ENCODE data around the gene AP1S1.

The AP1S1 gene

GRCh38 chr7:101159696-101160674 is 5.7 kb downstream of the AP1S1 start:
- DNase-seq: no peak

- DNase-seq: no peak
Measured at GRCh38 chr7:101160910-101161309, 6.6 kb downstream of the AP1S1 start.

GRCh38 chr7:101161692-101162471 is 7.6 kb downstream of the AP1S1 start:
- no peak for DNase-seq

GRCh38 chr7:101162551-101163278 is 8.4 kb downstream of the AP1S1 start:
- no peak for DNase-seq

GRCh38 chr7:101163279-101164070 is 9.2 kb downstream of the AP1S1 start:
- no peak for DNase-seq

GRCh38 chr7:101164071-101164840 is 10.0 kb downstream of the AP1S1 start:
- no peak for DNase-seq

GRCh38 chr7:101165075-101165957 is 11.0 kb downstream of the AP1S1 start, which contains the start of gene VGF:
VGF (minus strand) TSS chr7:101165569; CDS start chr7:101164843, 726 bp downstream.
- DNase-seq: peak; percentile 93

- no peak for DNase-seq
Measured at GRCh38 chr7:101165958-101166647, 11.8 kb downstream of the AP1S1 start.

GRCh38 chr7:101166648-101166908 is 12.3 kb downstream of the AP1S1 start:
- no peak for DNase-seq

GRCh38 chr7:101166909-101167644 is 12.8 kb downstream of the AP1S1 start:
- DNase-seq: no peak

- DNase-seq: no peak
Measured at GRCh38 chr7:101167645-101168411, 13.6 kb downstream of the AP1S1 start.

GRCh38 chr7:101168412-101169049 is 14.3 kb downstream of the AP1S1 start:
- DNase-seq: no peak

GRCh38 chr7:101169110-101169837 is 15.0 kb downstream of the AP1S1 start:
- DNase-seq: no peak

- DNase-seq: peak; percentile 75
Measured at GRCh38 chr7:101169838-101170551, 15.7 kb downstream of the AP1S1 start.

- no peak for DNase-seq
Measured at GRCh38 chr7:101170617-101171441, 16.6 kb downstream of the AP1S1 start.

All from stimulated activated CD4-positive, alpha-beta T cell treated with anti-CD3 and anti-CD28 coated beads, Interleukin-1b, Interleukin-23, amount 100 ng/mL, for 48 hours (primary cell).